ENCODE data around the gene TMEM87B.

GRCh38 chr2:112050316-112050715 is 4.8 kb upstream of the TMEM87B start:
- TF ChIP-seq CTCF (IDR thresholded peaks at IDR 0.05 in 2 of 3, conservative IDR thresholded peaks at IDR 0.05 in 1 of 3; ENCODE audit: borderline replicate concordance in 1 of 3, insufficient read depth in 1 of 3, low read depth in 2 of 3, low read length in 2 of 3) = no peak
- no peak for TF ChIP-seq POLR2AphosphoS5 (IDR thresholded peaks at IDR 0.05; ENCODE audit: low read depth, low read length)
- TF ChIP-seq POLR2A (IDR thresholded peaks at IDR 0.05; ENCODE audit: borderline replicate concordance, extremely low read depth, insufficient read depth, insufficient read length) = no peak
- TF ChIP-seq ZNF274 (IDR thresholded peaks at IDR 0.05; ENCODE audit: low read depth, low read length) = no peak
- TF ChIP-seq, protein P1, sequence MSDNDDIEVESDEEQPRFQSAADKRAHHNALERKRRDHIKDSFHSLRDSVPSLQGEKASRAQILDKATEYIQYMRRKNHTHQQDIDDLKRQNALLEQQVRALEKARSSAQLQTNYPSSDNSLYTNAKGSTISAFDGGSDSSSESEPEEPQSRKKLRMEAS (IDR thresholded peaks at IDR 0.05) = no peak
- TF ChIP-seq ATF3 (IDR thresholded peaks at IDR 0.05) = no peak
- TF ChIP-seq EZH2 (IDR thresholded peaks at IDR 0.05) = no peak
- no peak for TF ChIP-seq CEBPB (IDR thresholded peaks at IDR 0.05; ENCODE audit: low read depth)
- no peak for TF ChIP-seq EZH2phosphoT487 (IDR thresholded peaks at IDR 0.05; ENCODE audit: borderline replicate concordance)
- TF ChIP-seq, protein P2, sequence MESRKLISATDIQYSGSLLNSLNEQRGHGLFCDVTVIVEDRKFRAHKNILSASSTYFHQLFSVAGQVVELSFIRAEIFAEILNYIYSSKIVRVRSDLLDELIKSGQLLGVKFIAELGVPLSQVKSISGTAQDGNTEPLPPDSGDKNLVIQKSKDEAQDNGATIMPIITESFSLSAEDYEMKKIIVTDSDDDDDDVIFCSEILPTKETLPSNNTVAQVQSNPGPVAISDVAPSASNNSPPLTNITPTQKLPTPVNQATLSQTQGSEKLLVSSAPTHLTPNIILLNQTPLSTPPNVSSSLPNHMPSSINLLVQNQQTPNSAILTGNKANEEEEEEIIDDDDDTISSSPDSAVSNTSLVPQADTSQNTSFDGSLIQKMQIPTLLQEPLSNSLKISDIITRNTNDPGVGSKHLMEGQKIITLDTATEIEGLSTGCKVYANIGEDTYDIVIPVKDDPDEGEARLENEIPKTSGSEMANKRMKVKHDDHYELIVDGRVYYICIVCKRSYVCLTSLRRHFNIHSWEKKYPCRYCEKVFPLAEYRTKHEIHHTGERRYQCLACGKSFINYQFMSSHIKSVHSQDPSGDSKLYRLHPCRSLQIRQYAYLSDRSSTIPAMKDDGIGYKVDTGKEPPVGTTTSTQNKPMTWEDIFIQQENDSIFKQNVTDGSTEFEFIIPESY (IDR thresholded peaks at IDR 0.05; ENCODE audit: extremely low read depth, insufficient replicate concordance, low read length) = no peak
- no peak for TF ChIP-seq CBX3 (IDR thresholded peaks at IDR 0.05; ENCODE audit: low read depth)
- no peak for TF ChIP-seq ZFX (IDR thresholded peaks at IDR 0.05)
- TF ChIP-seq SIN3A (IDR thresholded peaks at IDR 0.05; ENCODE audit: low read depth) = no peak
- TF ChIP-seq YY1 (IDR thresholded peaks at IDR 0.05; ENCODE audit: extremely low read depth, insufficient replicate concordance, low read depth, low read length) = no peak

All from HCT116 (cell line).